HepG2 (cell line): ENCODE measurements around the gene GABRP. TPM values are rescaled to one million over a fixed set of nuclear protein-coding genes. Genes with fewer than 3 reads are reported as not detected.

Experiments
- ATAC-seq: fragments of 200-7000 bp; cut with Tn5 transposase; 3 replicates; pipeline ENCODE4 v1.9.1; 2020; ENCODE audit warnings: mild to moderate bottlenecking, moderate library complexity
- BruUV-seq: library from RNA; stranded (reverse); fragments of 400-500 nt; replicated peaks from 2 replicates; lab custom pipeline; 2021; lab: Mats Ljungman, UMichigan
- CTCF ChIA-PET: fragments of 300-600 bp; formaldehyde crosslinking; extraction: SDS; loops from one replicate; lab custom pipeline; 2021; ENCODE audit warnings: low total read pairs, inconsistent platforms, low intra/inter-chr PET ratio; lab: Yijun Ruan, JAX
- POLR2A ChIA-PET: fragments of 350-600 bp; sonication (Branson Sonifier 250); formaldehyde crosslinking; loops from one replicate; lab custom pipeline; 2020; ENCODE audit warnings: antibody characterized with exemption, inconsistent platforms; lab: Yijun Ruan, JAX
- DNase-seq: peaks from one replicate; pipeline ENCODE4 v3.0.0-alpha.2; 2015; ENCODE audit warnings: low spot score
- FAIRE-seq: peaks from 3 replicates; lab custom pipeline; 2011; peaks lifted over from hg19 to GRCh38; lab: Jason Lieb, UNC
- H2AFZ ChIP-seq: one replicate; pipeline ENCODE4 v1.6.1; 2011; ENCODE audit warnings: low read length, inconsistent platforms
- H3K27ac ChIP-seq: fragments of 300-600 bp; 3 replicates; pipeline ENCODE4 v1.8.0; 2011; ENCODE audit warnings: mixed run types, mild to moderate bottlenecking, mixed read lengths, low read length, inconsistent platforms; ENCODE audit not compliant: insufficient read depth; ENCODE audit errors: extremely low read length
- H3K27me3 ChIP-seq, 2 experiments: fragments of 200-600 bp in 1 of 2; 2 replicates in 1 of 2; 3 replicates in 1 of 2; pipeline versions ENCODE4 v1.6.0 to v1.8.0; 2011; ENCODE audit warnings: low read length in 2 of 2, mild to moderate bottlenecking in 2 of 2, moderate library complexity in 2 of 2, inconsistent platforms in 1 of 2; ENCODE audit not compliant: insufficient read depth in 2 of 2, control insufficient read depth in 1 of 2
- H3K36me3 ChIP-seq, 2 experiments: fragments of 200-600 bp in 1 of 2; replicated peaks in 1 of 2; 2 replicates in 1 of 2; 3 replicates in 1 of 2; pipeline versions ENCODE4 v1.5.1 to v1.8.0; 2011; ENCODE audit warnings: low read length in 2 of 2, inconsistent platforms in 1 of 2; ENCODE audit not compliant: insufficient read depth in 2 of 2, control insufficient read depth in 1 of 2
- H3K4me1 ChIP-seq: 2 replicates; pipeline ENCODE4 v1.5.1; 2012; ENCODE audit warnings: low read length, inconsistent platforms; ENCODE audit not compliant: insufficient read depth
- H3K4me2 ChIP-seq: 2 replicates; pipeline ENCODE4 v1.6.0; 2011; ENCODE audit warnings: low read depth, low read length, inconsistent platforms
- H3K4me3 ChIP-seq, 3 experiments: fragments of 200-600 bp in 1 of 3; sonication (generic), shearing (Covaris generic) in 1 of 3; replicated peaks in 1 of 3; 2 replicates each; pipeline ENCODE4 v1.5.1; 2011 to 2016; ENCODE audit warnings: low read length in 3 of 3, inconsistent platforms in 2 of 3, low read depth in 2 of 3, mild to moderate bottlenecking in 2 of 3, control low read depth in 1 of 3, mixed read lengths in 1 of 3; ENCODE audit not compliant: insufficient read depth in 1 of 3
- H3K79me2 ChIP-seq: one replicate; pipeline ENCODE4 v1.6.1; 2011; ENCODE audit warnings: low read length, inconsistent platforms; ENCODE audit not compliant: insufficient read depth
- H3K9ac ChIP-seq: 2 replicates; pipeline ENCODE4 v1.6.0; 2011; ENCODE audit warnings: mild to moderate bottlenecking, low read depth, low read length, inconsistent platforms; ENCODE audit not compliant: insufficient read depth
- H3K9me3 ChIP-seq: 2 replicates; pipeline ENCODE4 v1.5.1; 2012; ENCODE audit warnings: mild to moderate bottlenecking, low read length
- H4K20me1 ChIP-seq: 2 replicates; pipeline ENCODE4 v1.6.0; 2011; ENCODE audit warnings: inconsistent platforms, mild to moderate bottlenecking, low read length, moderate library complexity; ENCODE audit not compliant: insufficient read depth
- ATF7-NPFF ChIP-seq: sonication (generic); formaldehyde crosslinking; IDR thresholded peaks from 2 replicates; pipeline ENCODE4 v1.8.1; 2023; ENCODE audit warnings: mild to moderate bottlenecking, low read depth, missing genetic modification reagents, moderate library complexity
- FOSL2 ChIP-seq: sonication (generic); formaldehyde crosslinking; IDR thresholded peaks from 2 replicates; pipeline ENCODE4 v1.4.0; 2020; ENCODE audit warnings: missing genetic modification reagents
- HMG20B ChIP-seq: conservative IDR thresholded peaks from 2 replicates; pipeline ENCODE4 v1.6.1; 2016; ENCODE audit warnings: missing genetic modification reagents, missing compliant biosample characterization
- NFIC ChIP-seq: IDR thresholded peaks from 2 replicates; pipeline ENCODE4 v1.6.1; 2012; ENCODE audit warnings: mild to moderate bottlenecking, low read length, inconsistent platforms
- NFKB2 ChIP-seq: sonication (generic); formaldehyde crosslinking; IDR thresholded peaks from 2 replicates; pipeline ENCODE4 v1.4.0; 2020; ENCODE audit warnings: missing genetic modification reagents, borderline replicate concordance
- NFYB ChIP-seq: sonication (generic); formaldehyde crosslinking; IDR thresholded peaks from 2 replicates; pipeline ENCODE4 v1.4.0; 2020; ENCODE audit warnings: missing genetic modification reagents
- PTBP1 ChIP-seq: fragments of 200-400 bp; formaldehyde crosslinking; IDR thresholded peaks from 2 replicates; pipeline ENCODE4 v1.6.1; 2018; ENCODE audit warnings: low read length, low read depth; ENCODE audit not compliant: poor library complexity, severe bottlenecking
- ZBTB21 ChIP-seq: sonication (generic); formaldehyde crosslinking; IDR thresholded peaks from 2 replicates; pipeline ENCODE4 v1.4.0; 2020; ENCODE audit warnings: missing genetic modification reagents
- ZBTB3 ChIP-seq: sonication (generic); formaldehyde crosslinking; IDR thresholded peaks from 2 replicates; pipeline ENCODE4 v1.4.0; 2020; ENCODE audit warnings: low read depth, mild to moderate bottlenecking, moderate library complexity, missing genetic modification reagents, borderline replicate concordance
- ZNF256 ChIP-seq: sonication (generic); formaldehyde crosslinking; conservative IDR thresholded peaks from 2 replicates; pipeline ENCODE4 v1.4.0; 2020; ENCODE audit warnings: missing genetic modification reagents
- ZNF264 ChIP-seq: sonication (generic); formaldehyde crosslinking; IDR thresholded peaks from 2 replicates; pipeline ENCODE4 v1.4.0; 2020; ENCODE audit warnings: missing genetic modification reagents
- ZNF317 ChIP-seq: sonication (generic); formaldehyde crosslinking; IDR thresholded peaks from 2 replicates; pipeline ENCODE4 v1.5.0; 2020; ENCODE audit warnings: mild to moderate bottlenecking, missing genetic modification reagents
- ZNF660 ChIP-seq: sonication (generic); formaldehyde crosslinking; IDR thresholded peaks from 2 replicates; pipeline ENCODE4 v1.5.1; 2020; ENCODE audit warnings: mild to moderate bottlenecking, low read depth, missing genetic modification reagents, borderline replicate concordance
- ZNF7 ChIP-seq: IDR thresholded peaks from 2 replicates; pipeline ENCODE4 v1.6.1; 2016; ENCODE audit warnings: missing biosample characterization, missing genetic modification reagents
- ZNF776 ChIP-seq: sonication (generic); formaldehyde crosslinking; IDR thresholded peaks from 2 replicates; pipeline ENCODE4 v1.4.0; 2020; ENCODE audit warnings: mild to moderate bottlenecking, missing genetic modification reagents
- WGBS: methylation state at CpG from one replicate; pipeline ENCODE4 v1.1.6; 2017; ENCODE audit warnings: low lambda C conversion rate; 5-methylcytosine and 5-hydroxymethylcytosine counted together
- in situ Hi-C: cut with HindIII; loops from 2 replicates; pipeline ENCODE4 v1.10.0; 2017; ENCODE audit warnings: low pct_unique_long_range_greater_than_20kb; ENCODE audit not compliant: extremely low pct_ligation_motif_present
- intact Hi-C: fragments of 100-400 bp; cut with micrococcal nuclease; formaldehyde crosslinking; loops from one replicate; pipeline ENCODE4 v1.10.0; 2022; ENCODE audit not compliant: unreplicated experiment
- polyA plus RNA-seq, 8 experiments: library from polyadenylated mRNA; depleted of rRNA in 3 of 8; stranded (reverse) in 7 of 8; unstranded in 1 of 8; fragments of >200 nt; fragmentation: Illumina TruSeq in 4 of 8; extraction: Trizol in 4 of 8; gene quantifications; 2 replicates each; pipeline versions ENCODE4 v1.2.1 to v1.2.3, GENCODE V29; 2011 to 2016; ENCODE audit warnings: low read depth in 4 of 8, missing spikeins in 1 of 8, mixed read lengths in 1 of 8; ENCODE audit not compliant: insufficient read depth in 1 of 8
- total RNA-seq, 5 experiments: library from RNA; depleted of rRNA; stranded (reverse); fragments of >200 nt; fragmentation: Illumina TruSeq; extraction: Trizol; gene quantifications; 2 replicates each; pipeline ENCODE4 v1.2.3, GENCODE V29; 2016; ENCODE audit warnings: low read depth in 1 of 5
- TF ChIP-seq, protein P1 (sequence below): sonication (generic); formaldehyde crosslinking; IDR thresholded peaks from 2 replicates; pipeline ENCODE4 v1.4.0; 2020; ENCODE audit warnings: missing genetic modification reagents
- TF ChIP-seq, protein P2 (sequence below): sonication (generic); formaldehyde crosslinking; IDR thresholded peaks from 2 replicates; pipeline ENCODE4 v1.9.0; 2022; ENCODE audit warnings: missing genetic modification reagents, mild to moderate bottlenecking, borderline replicate concordance

The GABRP gene
- total and polyA plus RNA-seq, 2 of the 13 experiments (the other 11 are each of a cell fraction or from before 2014, with no cell fraction given): not detected

DNA sequence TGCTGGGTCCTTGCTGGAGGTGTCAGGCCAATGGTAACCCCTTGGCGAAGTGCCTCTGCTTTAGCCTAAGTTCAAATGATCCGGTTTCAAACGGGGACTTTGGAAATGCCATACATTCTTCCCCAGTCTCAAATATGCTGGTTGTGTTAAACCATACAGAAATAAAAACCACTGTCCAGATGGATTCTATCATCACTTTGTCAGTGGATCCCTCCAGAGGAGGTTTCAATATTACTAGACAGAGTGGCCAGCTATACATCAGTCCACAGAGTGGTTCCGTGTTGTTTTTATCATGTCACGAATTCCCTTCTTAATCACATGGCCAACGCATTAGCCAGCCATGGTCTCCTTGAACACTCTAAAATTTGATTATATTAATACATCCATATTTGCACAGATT is 71.0 kb downstream of the GABRP start (continued):
- TF ChIP-seq, protein P1, sequence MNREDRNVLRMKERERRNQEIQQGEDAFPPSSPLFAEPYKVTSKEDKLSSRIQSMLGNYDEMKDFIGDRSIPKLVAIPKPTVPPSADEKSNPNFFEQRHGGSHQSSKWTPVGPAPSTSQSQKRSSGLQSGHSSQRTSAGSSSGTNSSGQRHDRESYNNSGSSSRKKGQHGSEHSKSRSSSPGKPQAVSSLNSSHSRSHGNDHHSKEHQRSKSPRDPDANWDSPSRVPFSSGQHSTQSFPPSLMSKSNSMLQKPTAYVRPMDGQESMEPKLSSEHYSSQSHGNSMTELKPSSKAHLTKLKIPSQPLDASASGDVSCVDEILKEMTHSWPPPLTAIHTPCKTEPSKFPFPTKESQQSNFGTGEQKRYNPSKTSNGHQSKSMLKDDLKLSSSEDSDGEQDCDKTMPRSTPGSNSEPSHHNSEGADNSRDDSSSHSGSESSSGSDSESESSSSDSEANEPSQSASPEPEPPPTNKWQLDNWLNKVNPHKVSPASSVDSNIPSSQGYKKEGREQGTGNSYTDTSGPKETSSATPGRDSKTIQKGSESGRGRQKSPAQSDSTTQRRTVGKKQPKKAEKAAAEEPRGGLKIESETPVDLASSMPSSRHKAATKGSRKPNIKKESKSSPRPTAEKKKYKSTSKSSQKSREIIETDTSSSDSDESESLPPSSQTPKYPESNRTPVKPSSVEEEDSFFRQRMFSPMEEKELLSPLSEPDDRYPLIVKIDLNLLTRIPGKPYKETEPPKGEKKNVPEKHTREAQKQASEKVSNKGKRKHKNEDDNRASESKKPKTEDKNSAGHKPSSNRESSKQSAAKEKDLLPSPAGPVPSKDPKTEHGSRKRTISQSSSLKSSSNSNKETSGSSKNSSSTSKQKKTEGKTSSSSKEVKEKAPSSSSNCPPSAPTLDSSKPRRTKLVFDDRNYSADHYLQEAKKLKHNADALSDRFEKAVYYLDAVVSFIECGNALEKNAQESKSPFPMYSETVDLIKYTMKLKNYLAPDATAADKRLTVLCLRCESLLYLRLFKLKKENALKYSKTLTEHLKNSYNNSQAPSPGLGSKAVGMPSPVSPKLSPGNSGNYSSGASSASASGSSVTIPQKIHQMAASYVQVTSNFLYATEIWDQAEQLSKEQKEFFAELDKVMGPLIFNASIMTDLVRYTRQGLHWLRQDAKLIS (CRISPR knock-in tag): no peak
- no peak for TF ChIP-seq NFIC

DNA sequence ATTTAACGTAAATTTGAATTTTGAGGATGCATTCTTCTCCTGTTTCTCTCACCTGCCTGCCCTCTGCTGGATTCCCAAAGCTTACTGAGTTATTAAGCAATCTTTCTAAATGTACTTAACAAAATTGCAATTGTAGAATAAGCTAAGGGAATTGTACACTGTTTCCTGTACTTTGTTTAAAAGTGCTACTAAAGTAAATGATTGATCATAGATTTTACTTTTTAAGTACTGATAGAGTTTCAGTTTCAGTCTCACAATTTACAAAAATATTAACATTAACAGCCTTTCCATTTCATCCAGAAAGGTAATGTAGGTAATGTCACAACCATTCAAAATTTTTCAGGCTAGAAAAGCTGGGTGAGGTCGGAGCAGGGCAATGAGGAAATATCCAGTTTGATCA is 73.5 kb downstream of the GABRP start:
- Histone ChIP-seq H4K20me1 (no peaks in the 10 kb centered on the region), H3K27ac (no peak overlapping the region), H3K4me2 (no peak overlapping the region), H3K27me3 (no peaks in the 10 kb centered on the region), H3K9me3 (peaks cover 22% of the 10 kb centered on the region), H3K9ac (no peak overlapping the region), H3K79me2 (no peaks in the 10 kb centered on the region), H3K36me3 (no peaks in the 10 kb centered on the region), H3K4me3 (no peak overlapping the region), H3K4me1 (no peaks in the 10 kb centered on the region), H2AFZ (no peak overlapping the region)
- in situ Hi-C loops: no loop called here
- ChIA-PET CTCF (no interaction called here), POLR2A (no interaction called here)
- no TSS peak for BruUV-seq
- 0% methylated on average over 2 of the region's 2 CpGs for WGBS
- FAIRE-seq (no peak), DNase-seq (no peak), ATAC-seq (no peak)
- TF ChIP-seq ZNF317 (CRISPR knock-in tag) (no peak), FOSL2 (CRISPR knock-in tag) (no peak), ZNF660 (CRISPR knock-in tag) (no peak), ZBTB21 (CRISPR knock-in tag) (no peak), HMG20B (CRISPR knock-in tag) (no peak), PTBP1 (no peak), ZNF256 (CRISPR knock-in tag) (no peak), ZNF776 (CRISPR knock-in tag) (no peak), ZNF264 (CRISPR knock-in tag) (no peak), NFKB2 (no peak), NFYB (CRISPR knock-in tag) (no peak), ATF7-NPFF (CRISPR knock-in tag) (no peak), ZBTB3 (CRISPR knock-in tag) (no peak), ZNF7 (CRISPR knock-in tag) (no peak)
- TF ChIP-seq, protein P2, sequence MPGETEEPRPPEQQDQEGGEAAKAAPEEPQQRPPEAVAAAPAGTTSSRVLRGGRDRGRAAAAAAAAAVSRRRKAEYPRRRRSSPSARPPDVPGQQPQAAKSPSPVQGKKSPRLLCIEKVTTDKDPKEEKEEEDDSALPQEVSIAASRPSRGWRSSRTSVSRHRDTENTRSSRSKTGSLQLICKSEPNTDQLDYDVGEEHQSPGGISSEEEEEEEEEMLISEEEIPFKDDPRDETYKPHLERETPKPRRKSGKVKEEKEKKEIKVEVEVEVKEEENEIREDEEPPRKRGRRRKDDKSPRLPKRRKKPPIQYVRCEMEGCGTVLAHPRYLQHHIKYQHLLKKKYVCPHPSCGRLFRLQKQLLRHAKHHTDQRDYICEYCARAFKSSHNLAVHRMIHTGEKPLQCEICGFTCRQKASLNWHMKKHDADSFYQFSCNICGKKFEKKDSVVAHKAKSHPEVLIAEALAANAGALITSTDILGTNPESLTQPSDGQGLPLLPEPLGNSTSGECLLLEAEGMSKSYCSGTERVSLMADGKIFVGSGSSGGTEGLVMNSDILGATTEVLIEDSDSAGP (CRISPR knock-in tag): no peak
- intact Hi-C loops: no loop called here
